ENCODE data around the gene PCED1B.

The PCED1B gene

GRCh38 chr12:47068539-47068938 lies 10.9 kb upstream of the PCED1B start:
- DNase-seq: no peak

GRCh38 chr12:47070310-47070709 lies 9.1 kb upstream of the PCED1B start:
- DNase-seq: no peak

- no peak for DNase-seq
Observed at GRCh38 chr12:47071241-47071852, 8.1 kb upstream of the PCED1B start.

GRCh38 chr12:47073951-47074350 lies 5.5 kb upstream of the PCED1B start:
- no peak for DNase-seq

GRCh38 chr12:47074757-47075156 lies 4.7 kb upstream of the PCED1B start:
- no peak for DNase-seq

GRCh38 chr12:47075192-47076084 lies 4.0 kb upstream of the PCED1B start:
- DNase-seq: no peak

GRCh38 chr12:47077206-47078085 lies 2.0 kb upstream of the PCED1B start:
- DNase-seq: no peak

GRCh38 chr12:47078086-47078395 lies 1.4 kb upstream of the PCED1B start:
- no peak for DNase-seq

GRCh38 chr12:47078733-47079467 lies 521 bp upstream of the PCED1B start:
- no peak for DNase-seq

- peak; percentile 38 for DNase-seq
Observed at GRCh38 chr12:47079981-47080724, 732 bp downstream of the PCED1B start.

GRCh38 chr12:47080725-47081502 lies 1.5 kb downstream of the PCED1B start:
- peak; percentile 36 for DNase-seq

- no peak for DNase-seq
Observed at GRCh38 chr12:47082283-47082682, 2.9 kb downstream of the PCED1B start.

GRCh38 chr12:47082796-47083621 lies 3.6 kb downstream of the PCED1B start:
- DNase-seq: no peak

GRCh38 chr12:47084172-47084571 lies 4.8 kb downstream of the PCED1B start:
- DNase-seq: no peak

GRCh38 chr12:47085815-47086252 lies 6.4 kb downstream of the PCED1B start:
- no peak for DNase-seq

GRCh38 chr12:47087088-47087688 lies 7.8 kb downstream of the PCED1B start:
- no peak for DNase-seq

GRCh38 chr12:47088021-47088944 lies 8.9 kb downstream of the PCED1B start:
- no peak for DNase-seq

- DNase-seq: no peak
Observed at GRCh38 chr12:47091009-47091408, 11.6 kb downstream of the PCED1B start.

GRCh38 chr12:47094804-47095203 lies 15.4 kb downstream of the PCED1B start:
- DNase-seq: no peak

Measured in midbrain (tissue), 1 donor.